Erythroblast (primary cell): ENCODE results near the gene ANKRD23.

ENCODE experiments used
- DNase-seq, 2 experiments: peaks; one replicate each; lab custom pipeline; 2025; lab: John Stamatoyannopoulos, UW
- GATA1 ChIP-seq: IDR thresholded peaks from 2 replicates; pipeline ENCODE4 v1.6.1; 2011; ENCODE audit warnings: low read depth, mild to moderate bottlenecking, control low read depth, low read length, moderate library complexity
- POLR2A ChIP-seq: IDR thresholded peaks from 2 replicates; pipeline ENCODE4 v1.6.1; 2011; ENCODE audit warnings: mild to moderate bottlenecking, low read length

ANKRD23 gene

DNA sequence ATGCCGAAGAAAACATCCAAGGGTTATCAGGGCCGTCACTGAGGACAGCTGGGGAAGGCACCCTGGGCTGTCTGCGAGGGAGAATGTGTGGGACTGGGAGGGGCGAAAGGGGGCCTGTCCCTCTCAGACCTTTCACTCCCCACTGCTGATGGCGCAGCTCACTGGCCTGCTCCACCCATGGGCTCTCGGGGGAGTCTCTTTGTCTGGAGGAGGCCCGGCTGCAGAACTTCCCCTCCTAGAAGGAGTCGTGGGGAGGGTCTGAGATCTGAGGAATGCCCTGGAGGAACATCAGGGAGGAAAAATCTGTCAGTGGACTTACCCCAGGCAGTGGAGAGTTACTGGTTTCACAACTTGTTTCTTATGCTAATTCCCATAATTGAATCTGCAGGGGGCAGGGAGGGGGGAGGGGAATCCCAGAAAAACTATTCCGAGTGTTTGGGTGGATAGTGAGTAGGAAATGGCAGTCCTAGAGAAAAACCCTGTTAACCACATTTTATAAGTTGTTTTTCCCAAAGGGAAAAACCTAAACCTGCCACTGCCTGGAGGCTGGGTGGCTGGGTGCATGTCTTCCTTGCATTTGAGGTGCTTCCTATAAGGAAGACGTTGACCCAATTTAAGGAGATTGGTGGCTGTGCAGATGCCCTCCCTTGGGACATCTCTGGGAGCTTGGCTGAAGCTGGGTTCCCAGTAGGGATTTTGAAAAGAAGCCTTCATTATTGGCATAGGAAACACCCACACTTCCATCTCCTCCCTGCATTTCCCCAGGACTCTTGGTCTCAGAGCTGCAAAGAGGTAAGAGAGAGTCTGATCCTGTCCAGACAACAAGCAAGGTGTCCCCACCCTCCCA is 37.8 kb upstream of the ANKRD23 start:
- no peak for TF ChIP-seq GATA1
- TF ChIP-seq POLR2A = no peak
- DNase-seq = peak in 1 of 2 experiments; percentile 39

DNA sequence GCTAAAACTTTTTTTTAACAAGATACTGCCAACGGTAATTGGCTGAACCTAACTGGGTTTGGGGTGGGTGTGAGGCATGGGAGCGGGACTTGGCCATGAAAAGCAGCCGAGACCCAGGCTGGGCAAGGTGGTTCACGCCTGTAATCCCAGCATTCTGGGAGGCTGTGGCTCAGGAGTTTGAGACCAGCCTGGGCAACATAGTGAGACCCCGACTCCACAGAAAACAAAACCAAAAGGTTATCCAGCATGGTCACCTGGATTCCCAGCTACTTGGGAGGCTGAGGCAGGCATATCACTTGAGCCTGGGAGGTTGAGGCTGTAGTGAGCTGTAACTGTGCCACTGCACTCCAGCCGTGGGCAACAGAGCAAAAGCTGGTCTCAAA is 37.1 kb upstream of the ANKRD23 start:
- DNase-seq = no peak
- TF ChIP-seq POLR2A (no peak), GATA1 (no peak)

DNA sequence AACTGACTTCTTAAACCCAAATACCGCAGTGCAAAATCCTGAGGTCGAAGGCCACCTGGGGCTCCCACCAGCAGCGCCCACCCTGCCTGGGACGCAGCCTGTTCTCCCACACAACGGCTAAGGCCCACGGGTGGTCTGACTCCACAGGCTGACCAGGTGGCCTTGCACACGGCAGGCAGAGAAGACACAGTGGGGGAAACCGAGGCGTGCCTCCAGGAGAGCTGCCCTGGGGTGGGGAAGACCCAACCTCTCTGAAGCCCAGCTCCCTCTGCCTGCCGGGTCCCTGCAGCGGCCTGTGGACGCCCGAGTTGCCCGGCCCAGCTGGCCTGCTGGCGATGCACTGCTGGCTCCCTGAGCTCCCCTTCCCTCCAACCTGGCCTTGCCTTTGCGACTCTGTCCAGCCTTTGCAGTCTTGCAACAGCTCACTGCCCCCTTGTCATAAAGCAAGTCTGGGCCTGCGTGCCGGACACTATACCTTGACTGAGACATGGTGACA is 35.8 kb upstream of the ANKRD23 start:
- DNase-seq = no peak
- no peak for TF ChIP-seq GATA1
- TF ChIP-seq POLR2A = no peak

GRCh38 chr2:96878796-96879544 is 35.1 kb upstream of the ANKRD23 start:
- DNase-seq = no peak
- TF ChIP-seq GATA1 = no peak
- no peak for TF ChIP-seq POLR2A

GRCh38 chr2:96878171-96878570 is 34.4 kb upstream of the ANKRD23 start:
- DNase-seq = no peak
- TF ChIP-seq GATA1 (no peak), POLR2A (no peak)

- peak; percentile 56 to 63 for DNase-seq
Measured at GRCh38 chr2:96877631-96878092, 33.8 kb upstream of the ANKRD23 start.

GRCh38 chr2:96877042-96877451 is 33.2 kb upstream of the ANKRD23 start:
- no peak for TF ChIP-seq GATA1
- no peak for TF ChIP-seq POLR2A
- peak in 1 of 2 experiments; percentile 21 for DNase-seq

More at GRCh38 chr2:96877631-96878092, 33.8 kb upstream of the ANKRD23 start:
- TF ChIP-seq GATA1 (no peak), POLR2A (no peak)

GRCh38 chr2:96876269-96877041 is 32.6 kb upstream of the ANKRD23 start:
- no peak for TF ChIP-seq POLR2A
- DNase-seq = no peak

DNA sequence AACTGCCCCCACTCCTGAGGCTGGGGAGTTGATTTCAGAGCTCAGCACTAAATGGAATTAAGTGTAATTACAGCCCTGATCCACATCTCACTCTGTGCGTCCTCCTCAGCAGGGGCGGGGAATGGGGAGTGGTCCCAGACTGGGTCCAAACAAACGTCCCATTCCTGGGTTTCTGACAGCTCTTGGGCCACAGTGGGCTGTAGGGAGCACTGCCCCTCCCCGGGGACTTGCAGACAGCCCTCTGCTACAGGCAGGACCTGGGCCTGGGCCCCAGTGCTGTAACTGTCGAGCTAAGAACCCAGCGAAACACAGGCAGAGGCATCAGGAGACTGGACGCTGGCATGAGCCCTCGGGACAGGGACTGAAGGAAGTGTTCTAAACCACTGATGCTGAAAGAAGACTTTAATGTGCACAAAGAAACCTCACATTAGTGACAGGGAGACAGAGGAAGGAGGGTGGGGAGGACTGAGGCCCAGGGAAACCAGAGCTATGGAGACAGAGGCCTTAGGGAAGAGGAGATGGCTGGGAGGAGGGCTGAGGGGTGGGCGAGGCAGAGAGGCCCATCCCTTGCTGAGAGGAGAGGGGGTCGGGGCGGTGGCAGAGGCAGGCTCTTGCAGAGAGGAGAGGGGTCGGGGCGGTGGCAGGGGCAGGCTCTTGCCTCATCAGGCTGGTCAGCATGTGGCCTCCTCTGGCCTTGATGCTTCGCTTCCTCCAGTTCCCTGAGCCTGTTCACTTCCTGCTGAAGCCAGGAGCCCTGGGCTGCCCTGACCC is 31.9 kb upstream of the ANKRD23 start:
- no peak for TF ChIP-seq POLR2A
- TF ChIP-seq GATA1 = no peak
- DNase-seq = peak in 1 of 2 experiments; percentile 20

- TF ChIP-seq POLR2A (no peak), GATA1 (no peak)
Measured at GRCh38 chr2:96874198-96874831, 30.5 kb upstream of the ANKRD23 start.

DNA sequence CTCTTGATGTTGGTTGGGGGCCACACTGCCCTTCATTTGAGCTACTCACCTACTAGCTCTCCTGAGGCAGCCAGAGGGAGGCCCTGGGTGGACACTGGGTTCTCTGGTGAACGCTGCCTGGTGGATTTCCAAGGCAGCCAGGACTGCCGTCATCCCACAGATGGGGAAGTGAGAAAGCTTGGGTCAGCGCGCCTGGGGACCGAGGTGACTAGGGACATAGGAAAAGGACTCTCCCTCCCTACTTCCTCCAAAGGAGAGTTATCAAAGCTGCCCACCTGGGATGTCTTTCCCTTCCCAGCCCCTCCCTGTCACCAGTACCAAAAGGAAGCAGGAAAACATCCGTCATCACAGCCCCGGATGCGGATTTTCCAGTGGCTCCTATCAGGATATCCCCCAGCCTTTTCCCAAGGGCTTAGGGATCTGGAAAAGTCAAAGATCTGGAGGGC is 29.9 kb upstream of the ANKRD23 start:
- DNase-seq = no peak
- TF ChIP-seq GATA1 (no peak), POLR2A (no peak)

More at GRCh38 chr2:96874198-96874831, 30.5 kb upstream of the ANKRD23 start:
- DNase-seq = no peak
